ENCODE measurements around the gene TCEAL3.
"Not testable (repeated sequence)": the region's sequence is repeated elsewhere in the genome, so short reads cannot be mapped to it uniquely, and the experiment has no call there.

Gene TCEAL3, protein sequence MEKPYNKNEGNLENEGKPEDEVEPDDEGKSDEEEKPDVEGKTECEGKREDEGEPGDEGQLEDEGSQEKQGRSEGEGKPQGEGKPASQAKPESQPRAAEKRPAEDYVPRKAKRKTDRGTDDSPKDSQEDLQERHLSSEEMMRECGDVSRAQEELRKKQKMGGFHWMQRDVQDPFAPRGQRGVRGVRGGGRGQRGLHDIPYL

DNA sequence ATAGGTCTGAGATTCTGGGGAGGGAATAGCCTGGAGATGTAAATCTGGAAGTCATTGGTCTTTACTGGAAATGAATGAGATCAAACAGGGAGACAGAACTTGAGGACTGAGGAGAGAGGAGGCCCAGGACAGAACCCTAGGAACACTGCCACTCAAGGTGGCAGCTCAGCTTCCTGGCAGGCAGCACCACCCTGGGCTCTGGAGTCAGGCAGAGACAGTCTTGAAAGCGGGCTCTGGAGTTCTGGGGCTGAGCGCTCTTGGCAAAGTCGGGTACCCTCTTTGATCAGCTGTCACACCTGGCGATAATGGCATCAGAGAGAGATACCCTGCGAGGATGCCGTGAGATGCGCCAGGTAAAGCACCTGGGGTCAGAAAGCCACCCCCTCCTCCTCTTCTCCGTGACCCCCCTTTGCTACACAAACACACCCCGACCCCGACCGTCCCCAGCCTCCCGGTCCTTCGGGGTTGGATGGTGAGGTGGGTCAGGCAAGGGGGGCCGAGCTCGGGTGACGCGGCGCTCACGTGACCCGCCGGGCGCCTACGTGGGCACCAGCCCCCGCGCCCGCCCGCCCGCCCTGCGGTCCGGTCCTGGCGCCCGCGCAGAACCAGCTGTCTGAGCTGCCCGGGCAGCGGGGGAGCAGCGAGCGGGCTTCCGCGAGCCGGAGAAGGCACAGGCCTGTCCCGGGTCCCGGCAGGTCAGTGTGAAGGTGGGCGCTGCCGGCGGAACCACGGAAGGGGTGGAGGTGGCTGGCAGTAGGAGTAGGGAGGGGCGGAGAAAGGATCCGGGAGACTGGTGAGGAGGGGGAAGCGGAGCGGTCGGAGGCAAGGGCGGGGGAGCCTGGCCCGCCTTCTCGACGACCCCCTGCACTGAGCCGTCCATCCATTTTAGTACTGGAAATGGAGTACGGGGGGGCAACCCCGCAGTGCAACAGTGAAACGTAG, at the start of gene TCEAL3:
TSS of gene TCEAL3 (plus strand) at position 600 of the 942 bp plus-strand sequence. CDS start 1,102 bp downstream, outside the sequence.
- DNase-seq, result peak; percentile 35

GRCh38 chrX:103560256-103560655, 47.5 kb upstream of the TCEAL3 start:
- DNase-seq, result no peak

- no peak for DNase-seq
These were observed 45.0 kb upstream of the TCEAL3 start for GRCh38 chrX:103562801-103563200.

GRCh38 chrX:103565197-103565596, 42.6 kb upstream of the TCEAL3 start:
- no peak for DNase-seq

- DNase-seq, result no peak
These were observed 42.0 kb upstream of the TCEAL3 start for GRCh38 chrX:103565752-103566151.

DNA sequence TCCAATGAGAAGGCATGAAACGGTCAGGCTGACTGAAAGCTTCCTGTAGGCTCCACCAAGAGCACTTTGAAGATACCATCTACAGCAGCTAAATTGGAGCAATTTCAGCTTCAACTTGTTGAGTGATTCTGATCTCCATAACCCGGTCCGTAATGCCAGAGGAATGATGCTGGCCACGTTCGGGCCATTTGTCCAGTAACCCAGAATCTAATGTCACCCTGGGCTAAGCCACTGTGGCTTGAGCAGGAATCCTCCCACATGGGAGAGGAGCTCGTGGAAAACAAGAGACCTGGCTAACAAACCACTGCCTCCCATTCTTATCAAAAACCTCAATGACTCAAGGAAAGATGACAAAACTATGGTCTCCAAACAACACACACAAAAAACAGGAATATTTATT, 36.6 kb upstream of the TCEAL3 start:
- no peak for DNase-seq

GRCh38 chrX:103571726-103572125, 36.0 kb upstream of the TCEAL3 start:
- no peak for DNase-seq

DNA sequence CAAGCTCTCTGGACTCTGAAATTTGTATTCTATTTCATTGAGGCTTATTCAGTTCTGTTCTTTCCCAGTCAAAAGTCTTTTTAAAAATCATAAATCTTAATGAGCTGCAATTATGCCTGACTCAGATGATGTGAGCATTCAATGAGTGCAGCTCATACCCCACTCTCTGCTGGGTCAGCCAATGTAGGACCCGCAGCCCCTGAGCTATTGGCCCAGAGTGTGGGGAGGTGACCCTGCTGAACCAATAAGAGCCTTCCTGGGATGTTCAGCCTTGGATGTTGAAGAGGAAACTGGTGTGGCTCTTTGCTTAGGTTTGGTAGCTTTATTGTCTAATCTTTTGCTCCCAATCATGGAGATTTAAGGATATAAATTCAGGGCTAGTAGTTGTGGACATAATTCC, 34.6 kb upstream of the TCEAL3 start:
- no peak for DNase-seq

GRCh38 chrX:103584596-103584995, 23.2 kb upstream of the TCEAL3 start:
- DNase-seq, result no peak

- peak; percentile 32 for DNase-seq
These were observed 22.1 kb upstream of the TCEAL3 start, which contains the start of gene TCEAL4 for GRCh38 chrX:103585411-103586313. Gene TCEAL4, plus strand, starts transcription at chrX:103585515. Its CDS starts 1,161 bp downstream, at chrX:103586676.

- DNase-seq, result no peak
These were observed 21.5 kb upstream of the TCEAL3 start for GRCh38 chrX:103586314-103586646.

GRCh38 chrX:103586659-103587058, 21.1 kb upstream of the TCEAL3 start:
- no peak for DNase-seq

DNA sequence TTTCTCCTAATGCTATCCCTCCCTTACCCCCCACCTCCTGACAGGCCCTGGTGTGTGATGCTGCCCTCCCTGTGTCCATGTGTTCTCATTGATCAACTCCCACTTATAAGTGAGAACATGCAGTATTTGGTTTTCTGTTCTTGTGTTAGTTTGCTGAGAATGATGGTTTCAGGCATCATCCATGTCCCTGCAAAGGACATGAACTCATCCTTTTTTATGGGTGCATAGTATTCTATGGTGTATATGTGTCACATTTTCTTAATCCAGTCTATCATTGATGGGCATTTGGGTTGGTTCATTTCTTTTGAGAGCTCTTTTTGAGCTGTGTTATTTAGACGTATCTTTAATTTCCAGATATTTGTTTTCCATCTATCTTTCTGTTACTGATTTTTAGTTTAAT, 15.5 kb upstream of the TCEAL3 start:
- not testable (repeated sequence) for DNase-seq

- DNase-seq, result not testable (repeated sequence)
These were observed 12.6 kb upstream of the TCEAL3 start for GRCh38 chrX:103595202-103595601.

DNA sequence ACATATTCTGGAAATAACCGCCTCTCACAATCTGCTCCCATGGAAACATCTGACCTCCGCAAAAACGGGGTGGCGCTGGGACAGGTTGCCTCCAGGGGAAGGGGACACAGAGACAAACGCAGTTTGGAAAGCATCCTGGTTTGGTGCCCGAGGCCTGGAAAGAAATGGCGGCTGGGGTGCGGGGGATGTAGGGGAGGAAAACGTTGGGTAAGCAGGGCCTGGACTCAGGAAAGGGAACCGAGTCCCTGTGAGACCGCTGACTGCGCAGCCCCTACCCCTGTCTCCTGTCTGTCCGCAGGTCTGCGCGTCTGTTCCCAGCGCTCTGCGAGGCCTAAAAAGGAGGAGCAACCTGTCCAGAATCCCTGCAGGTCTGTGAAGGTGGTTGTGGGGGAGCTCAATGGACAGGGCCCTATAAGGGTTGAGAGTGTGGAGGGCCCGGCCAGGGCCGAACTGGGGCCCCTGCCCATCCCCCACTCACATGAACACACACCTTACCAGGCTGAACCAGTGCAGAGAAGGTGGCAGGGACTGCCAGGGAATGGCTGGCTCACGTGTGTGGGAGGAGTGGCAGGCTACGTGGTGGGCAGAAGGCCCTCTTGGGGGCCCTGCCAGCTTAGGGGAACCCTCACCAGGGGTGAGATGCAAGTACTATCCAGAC, 672 bp downstream of the TCEAL3 start:
- no peak for DNase-seq

- DNase-seq, result no peak
These were observed 2.5 kb downstream of the TCEAL3 start for GRCh38 chrX:103610282-103610681.

- DNase-seq, result no peak
These were observed 5.7 kb downstream of the TCEAL3 start for GRCh38 chrX:103613362-103613890.

- no peak for DNase-seq
These were observed 7.2 kb downstream of the TCEAL3 start for GRCh38 chrX:103614999-103615398.

GRCh38 chrX:103615781-103616371, 8.1 kb downstream of the TCEAL3 start:
- no peak for DNase-seq

GRCh38 chrX:103616676-103617186, 9.0 kb downstream of the TCEAL3 start:
- no peak for DNase-seq

DNA sequence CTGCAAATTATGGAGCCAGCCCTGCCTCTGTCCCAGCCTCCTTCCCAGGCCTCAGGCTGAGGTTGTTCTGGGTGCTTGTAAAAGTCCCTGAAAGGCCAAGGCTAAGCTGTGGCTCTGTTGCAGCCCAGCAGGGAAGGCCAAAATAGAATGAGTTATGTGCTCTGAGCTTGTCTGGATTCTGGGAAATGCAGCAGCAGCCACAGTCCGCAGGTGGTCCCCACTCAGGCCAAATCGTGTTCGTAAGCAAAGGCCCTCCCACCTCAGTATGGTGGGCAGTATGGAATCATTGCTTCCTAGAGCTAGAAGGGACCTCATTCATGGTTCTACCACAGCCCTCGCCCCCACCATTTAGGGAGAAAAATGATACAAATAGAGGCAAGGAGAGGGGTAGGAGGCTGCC, 16.3 kb downstream of the TCEAL3 start:
- DNase-seq, result no peak

GRCh38 chrX:103626855-103627254, 19.1 kb downstream of the TCEAL3 start:
- no peak for DNase-seq
